NB4 (cell line): ENCODE measurements around the gene NXPH4.

Experiments
- DNase-seq: peaks from one replicate; pipeline ENCODE4 v3.0.0; 2010; ENCODE audit warnings: low read depth
- H3K4me3 ChIP-seq: one replicate; pipeline ENCODE4 v1.5.1; 2011; ENCODE audit warnings: mild to moderate bottlenecking, low read depth, low read length, moderate library complexity
- CTCF ChIP-seq: IDR thresholded peaks from one replicate; pipeline ENCODE4 v1.5.1; 2012; ENCODE audit warnings: low read depth, low read length
- MAX ChIP-seq: IDR thresholded peaks from 2 replicates; pipeline ENCODE4 v1.6.1; 2011; ENCODE audit warnings: low read depth, low read length
- MYC ChIP-seq: IDR thresholded peaks from 2 replicates; pipeline ENCODE4 v1.6.1; 2011; ENCODE audit warnings: low read depth, low read length
- POLR2A ChIP-seq: IDR thresholded peaks from 2 replicates; pipeline ENCODE4 v1.6.1; 2011; ENCODE audit warnings: mild to moderate bottlenecking; ENCODE audit not compliant: insufficient read length; ENCODE audit errors: extremely low read depth

NXPH4 gene

GRCh38 chr12:57270966-57271470 is 54.4 kb downstream of the NXPH4 start:
- TF ChIP-seq MYC, result no peak
- TF ChIP-seq POLR2A, result no peak
- TF ChIP-seq MAX, result no peak
- TF ChIP-seq CTCF, result peak; percentile 13
- H3K4me3 ChIP-seq, result no peak overlapping the region
- DNase-seq, result peak; percentile 18

- no peak for DNase-seq
- H3K4me3 ChIP-seq, result no peak overlapping the region
- TF ChIP-seq MAX, result no peak
- TF ChIP-seq MYC, result no peak
- TF ChIP-seq POLR2A, result no peak
Measured at GRCh38 chr12:57272337-57273151, 56.0 kb downstream of the NXPH4 start.

GRCh38 chr12:57273516-57273915 is 56.9 kb downstream of the NXPH4 start:
- DNase-seq, result no peak
- TF ChIP-seq MYC (no peak), POLR2A (no peak), MAX (no peak), CTCF (no peak)

More at GRCh38 chr12:57273516-57273915, 56.9 kb downstream of the NXPH4 start:
- H3K4me3 ChIP-seq, result no peak overlapping the region
